ENCODE results near the gene METTL9.

DNA sequence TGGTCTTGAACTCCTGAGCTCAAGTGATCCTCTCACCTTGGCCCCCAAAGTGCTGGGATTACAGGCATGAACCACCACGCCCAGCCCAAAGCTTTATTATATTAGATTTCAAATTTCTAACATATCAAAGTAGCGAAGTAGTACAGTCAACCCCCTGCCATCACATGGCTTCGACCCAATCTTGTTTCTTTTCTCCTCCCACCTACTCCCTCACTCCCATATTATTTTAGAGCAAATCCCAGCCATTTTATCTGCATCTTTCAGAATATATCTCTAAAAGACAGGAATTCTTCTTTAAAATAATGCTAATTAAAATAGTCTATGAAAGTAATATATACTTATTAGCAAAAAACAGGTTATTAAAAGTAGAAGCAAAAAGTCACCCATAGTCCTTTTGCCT lies 52.1 kb downstream of the METTL9 start:
- TF ChIP-seq, protein P1, sequence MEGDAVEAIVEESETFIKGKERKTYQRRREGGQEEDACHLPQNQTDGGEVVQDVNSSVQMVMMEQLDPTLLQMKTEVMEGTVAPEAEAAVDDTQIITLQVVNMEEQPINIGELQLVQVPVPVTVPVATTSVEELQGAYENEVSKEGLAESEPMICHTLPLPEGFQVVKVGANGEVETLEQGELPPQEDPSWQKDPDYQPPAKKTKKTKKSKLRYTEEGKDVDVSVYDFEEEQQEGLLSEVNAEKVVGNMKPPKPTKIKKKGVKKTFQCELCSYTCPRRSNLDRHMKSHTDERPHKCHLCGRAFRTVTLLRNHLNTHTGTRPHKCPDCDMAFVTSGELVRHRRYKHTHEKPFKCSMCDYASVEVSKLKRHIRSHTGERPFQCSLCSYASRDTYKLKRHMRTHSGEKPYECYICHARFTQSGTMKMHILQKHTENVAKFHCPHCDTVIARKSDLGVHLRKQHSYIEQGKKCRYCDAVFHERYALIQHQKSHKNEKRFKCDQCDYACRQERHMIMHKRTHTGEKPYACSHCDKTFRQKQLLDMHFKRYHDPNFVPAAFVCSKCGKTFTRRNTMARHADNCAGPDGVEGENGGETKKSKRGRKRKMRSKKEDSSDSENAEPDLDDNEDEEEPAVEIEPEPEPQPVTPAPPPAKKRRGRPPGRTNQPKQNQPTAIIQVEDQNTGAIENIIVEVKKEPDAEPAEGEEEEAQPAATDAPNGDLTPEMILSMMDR (IDR thresholded peaks at IDR 0.05), result no peak
- TF ChIP-seq POLR2A (IDR thresholded peaks at IDR 0.05), result no peak

All from right lobe of liver (tissue), 4 donors.